HL-60 (cell line): ENCODE data around the gene MYO1D.

ENCODE experiments used
- DNase-seq, 2 experiments: peaks; one replicate each; pipeline ENCODE4 v3.0.0-alpha.2; 2010 to 2020; ENCODE audit warnings: low read depth in 1 of 2, low spot score in 1 of 2
- H3K27ac ChIP-seq: fragments of 250-450 bp; sonication (Bioruptor Pico); replicated peaks from 2 replicates; pipeline ENCODE4 v1.5.1; 2020; ENCODE audit warnings: mild to moderate bottlenecking, moderate library complexity
- H3K27me3 ChIP-seq: fragments of 250-450 bp; sonication (Bioruptor Pico); 2 replicates; pipeline ENCODE4 v1.5.1; 2021; ENCODE audit warnings: mild to moderate bottlenecking, moderate library complexity; ENCODE audit not compliant: insufficient read depth, poor library complexity, severe bottlenecking
- H3K4me3 ChIP-seq: replicated peaks from 2 replicates; pipeline ENCODE4 v1.5.1; 2011; ENCODE audit warnings: mild to moderate bottlenecking, control low read depth, low read length; ENCODE audit not compliant: insufficient read depth
- GABPA ChIP-seq: IDR thresholded peaks from 2 replicates; pipeline ENCODE4 v1.6.1; 2012; ENCODE audit warnings: low read depth
- POLR2AphosphoS5 ChIP-seq: IDR thresholded peaks from 2 replicates; pipeline ENCODE4 v1.6.1; 2012; ENCODE audit warnings: low read depth
- REST ChIP-seq: IDR thresholded peaks from 2 replicates; pipeline ENCODE4 v1.6.1; 2012; ENCODE audit warnings: low read depth; ENCODE audit not compliant: insufficient replicate concordance
- SPI1 ChIP-seq: IDR thresholded peaks from 2 replicates; pipeline ENCODE4 v1.6.1; 2012; ENCODE audit warnings: low read depth, mild to moderate bottlenecking, borderline replicate concordance
- TF ChIP-seq, protein P1 (sequence below): IDR thresholded peaks from one replicate; pipeline ENCODE4 v1.5.1; 2011; ENCODE audit warnings: low read length, control low read depth, inconsistent platforms; ENCODE audit not compliant: insufficient read depth

The MYO1D gene

GRCh38 chr17:32871746-32872145, 5.2 kb downstream of the MYO1D start:
- no peak overlapping the region for H3K4me3 ChIP-seq
- DNase-seq, result peak in 1 of 2 experiments; percentile 29
- TF ChIP-seq REST, result no peak
- TF ChIP-seq SPI1, result peak; percentile 59
- peak; percentile 62 for TF ChIP-seq GABPA
- TF ChIP-seq POLR2AphosphoS5, result no peak
- H3K27ac ChIP-seq, result no peak overlapping the region
- peaks cover 16% of the 10 kb centered on the region for H3K27me3 ChIP-seq

GRCh38 chr17:32870969-32871368, 6.0 kb downstream of the MYO1D start:
- Histone ChIP-seq H3K4me3 (no peak overlapping the region), H3K27ac (no peak overlapping the region), H3K27me3 (peaks cover 11% of the 10 kb centered on the region)
- TF ChIP-seq, protein P1, sequence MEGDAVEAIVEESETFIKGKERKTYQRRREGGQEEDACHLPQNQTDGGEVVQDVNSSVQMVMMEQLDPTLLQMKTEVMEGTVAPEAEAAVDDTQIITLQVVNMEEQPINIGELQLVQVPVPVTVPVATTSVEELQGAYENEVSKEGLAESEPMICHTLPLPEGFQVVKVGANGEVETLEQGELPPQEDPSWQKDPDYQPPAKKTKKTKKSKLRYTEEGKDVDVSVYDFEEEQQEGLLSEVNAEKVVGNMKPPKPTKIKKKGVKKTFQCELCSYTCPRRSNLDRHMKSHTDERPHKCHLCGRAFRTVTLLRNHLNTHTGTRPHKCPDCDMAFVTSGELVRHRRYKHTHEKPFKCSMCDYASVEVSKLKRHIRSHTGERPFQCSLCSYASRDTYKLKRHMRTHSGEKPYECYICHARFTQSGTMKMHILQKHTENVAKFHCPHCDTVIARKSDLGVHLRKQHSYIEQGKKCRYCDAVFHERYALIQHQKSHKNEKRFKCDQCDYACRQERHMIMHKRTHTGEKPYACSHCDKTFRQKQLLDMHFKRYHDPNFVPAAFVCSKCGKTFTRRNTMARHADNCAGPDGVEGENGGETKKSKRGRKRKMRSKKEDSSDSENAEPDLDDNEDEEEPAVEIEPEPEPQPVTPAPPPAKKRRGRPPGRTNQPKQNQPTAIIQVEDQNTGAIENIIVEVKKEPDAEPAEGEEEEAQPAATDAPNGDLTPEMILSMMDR, result no peak
- TF ChIP-seq REST, result no peak
- no peak for TF ChIP-seq POLR2AphosphoS5
- no peak for TF ChIP-seq GABPA
- no peak for DNase-seq

DNA sequence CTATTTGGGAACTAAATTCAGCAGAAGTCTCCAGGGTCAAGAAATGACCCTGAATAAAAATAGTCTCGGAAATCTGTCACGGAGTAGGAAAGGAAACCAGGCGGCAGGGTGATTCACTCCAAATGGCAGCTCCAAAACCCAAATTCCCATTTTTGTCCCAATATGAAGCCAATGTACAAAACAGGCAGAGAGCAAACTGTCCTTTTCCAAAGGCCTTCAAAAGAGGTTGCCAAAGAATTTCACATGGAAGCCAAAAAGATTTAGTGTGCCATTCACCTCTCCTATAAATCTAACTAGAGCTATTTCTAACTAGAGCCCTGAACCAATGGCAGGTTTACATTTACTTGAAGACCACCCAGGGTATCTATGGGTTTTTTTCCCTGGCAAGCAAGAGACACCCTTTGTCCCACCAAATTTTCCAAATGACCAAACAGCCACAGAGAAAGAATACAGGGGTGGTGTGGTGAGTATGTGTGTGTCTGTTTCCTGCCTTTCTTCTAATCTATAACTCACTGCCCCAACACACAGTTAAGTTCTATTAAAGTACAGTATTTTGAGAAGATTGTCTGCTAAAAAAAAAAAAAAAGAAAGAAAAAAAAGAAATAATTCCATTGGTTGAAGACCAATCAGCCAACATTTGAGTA, 6.8 kb downstream of the MYO1D start:
- no peak for DNase-seq
- Histone ChIP-seq H3K4me3 (no peak overlapping the region), H3K27me3 (peaks cover 3% of the 10 kb centered on the region), H3K27ac (no peak overlapping the region)
- TF ChIP-seq, protein P1, result no peak
- TF ChIP-seq GABPA, result no peak
- TF ChIP-seq SPI1, result no peak
- no peak for TF ChIP-seq POLR2AphosphoS5
- no peak for TF ChIP-seq REST
